GM19193 (cell line): Measurements from ENCODE around the gene RPS15A.

Experiments used
- POLR2A ChIP-seq: IDR thresholded peaks from 4 replicates; pipeline ENCODE4 v1.6.1; 2011; ENCODE audit not compliant: insufficient read depth, insufficient read length; ENCODE audit errors: extremely low read depth

The RPS15A gene

DNA sequence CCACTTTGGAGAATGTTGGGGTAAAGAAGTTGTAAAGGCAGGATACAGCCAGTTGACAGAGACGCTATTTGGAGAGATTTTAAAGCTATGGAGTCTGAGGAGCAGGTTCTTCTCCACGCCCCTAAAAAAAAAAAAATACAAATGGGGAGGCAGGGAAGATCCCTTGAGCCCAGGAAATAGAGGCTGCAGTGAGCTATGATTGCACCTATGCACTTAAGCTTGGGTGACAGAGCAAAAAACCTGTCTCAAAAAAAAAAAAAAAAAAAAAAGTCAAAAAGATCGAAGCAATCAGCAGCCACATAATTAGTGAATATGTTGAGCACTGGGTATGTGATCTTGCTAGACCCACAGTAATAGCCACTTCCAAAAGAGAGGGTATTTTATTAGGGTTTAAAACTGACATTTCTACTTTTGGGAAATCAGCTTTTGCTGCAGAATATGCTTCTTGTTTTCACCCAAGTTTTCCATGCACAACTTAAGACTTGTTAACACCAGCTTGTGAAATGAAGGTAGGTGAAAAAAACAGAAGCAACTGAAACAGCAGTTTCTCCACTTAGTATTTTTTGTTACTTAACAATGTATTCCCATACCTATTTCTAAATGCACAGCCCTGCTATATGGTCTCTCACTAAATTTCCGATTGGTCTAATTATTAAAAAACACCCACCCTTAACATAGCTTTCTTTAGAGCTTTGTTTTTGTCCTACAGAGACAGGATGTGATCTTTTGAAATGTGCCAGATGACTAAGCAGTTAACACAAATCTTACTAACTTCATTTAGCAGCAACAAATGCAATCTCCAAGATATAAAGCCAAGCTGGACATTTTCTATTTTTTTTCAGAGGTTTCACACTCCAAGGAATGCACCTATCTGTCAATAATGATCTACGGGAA lies 13.7 kb upstream of the RPS15A start:
- TF ChIP-seq POLR2A, result no peak

GRCh38 chr16:18802767-18803343 lies 12.7 kb upstream of the RPS15A start:
- TF ChIP-seq POLR2A, result no peak

- peak; percentile 99 for TF ChIP-seq POLR2A
Observed at GRCh38 chr16:18801145-18801972, 11.2 kb upstream of the RPS15A start, which contains the start of gene ARL6IP1. Gene ARL6IP1 (minus strand): TSS chr16:18801549. CDS start chr16:18801466, 83 bp downstream.

DNA sequence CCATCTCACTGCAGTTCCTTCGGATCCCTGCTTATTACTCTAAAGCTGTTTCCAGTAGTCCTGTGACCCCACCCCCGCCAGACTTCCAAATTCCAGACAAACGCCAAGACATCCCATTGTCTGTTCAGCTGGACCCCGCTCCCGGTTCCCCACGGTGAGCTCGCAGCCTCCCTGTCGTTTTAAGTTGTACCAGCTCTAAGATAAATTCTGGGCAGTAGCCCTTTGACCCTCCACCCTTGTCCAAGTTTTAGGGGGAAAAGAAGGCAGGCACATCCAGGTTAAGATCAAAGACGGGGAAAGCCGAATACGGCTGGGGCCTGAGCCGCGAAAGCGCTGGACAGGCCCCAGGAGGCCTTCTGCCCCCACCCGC lies 10.6 kb upstream of the RPS15A start:
- no peak for TF ChIP-seq POLR2A

DNA sequence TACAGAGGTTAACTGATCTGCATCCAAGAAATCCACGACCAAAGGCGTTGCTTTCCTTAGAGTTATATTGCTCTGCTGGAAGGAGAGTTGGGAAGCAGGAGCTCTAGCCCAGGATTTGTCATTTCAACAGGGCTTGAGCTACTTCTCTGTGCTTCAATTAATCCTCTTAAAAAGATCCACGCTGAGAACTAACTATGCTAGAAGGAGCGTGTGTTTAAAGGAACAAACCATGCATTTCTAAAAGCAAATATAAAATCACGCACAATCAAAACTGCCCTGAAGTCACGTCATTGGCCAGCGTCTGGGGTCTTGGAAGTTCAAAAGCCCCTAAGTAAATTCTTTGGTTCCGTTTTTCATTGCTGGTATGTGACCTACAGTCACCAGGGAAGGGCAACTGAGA lies 10.2 kb upstream of the RPS15A start:
- no peak for TF ChIP-seq POLR2A

- no peak for TF ChIP-seq POLR2A
Observed at GRCh38 chr16:18799500-18799899, 9.4 kb upstream of the RPS15A start.

- TF ChIP-seq POLR2A, result no peak
Observed at GRCh38 chr16:18797746-18798145, 7.6 kb upstream of the RPS15A start.

- no peak for TF ChIP-seq POLR2A
Observed at GRCh38 chr16:18796377-18796776, 6.2 kb upstream of the RPS15A start.

GRCh38 chr16:18792836-18793433 lies 2.8 kb upstream of the RPS15A start:
- TF ChIP-seq POLR2A, result no peak

GRCh38 chr16:18789515-18789849 lies 652 bp downstream of the RPS15A start:
- TF ChIP-seq POLR2A, result no peak

DNA sequence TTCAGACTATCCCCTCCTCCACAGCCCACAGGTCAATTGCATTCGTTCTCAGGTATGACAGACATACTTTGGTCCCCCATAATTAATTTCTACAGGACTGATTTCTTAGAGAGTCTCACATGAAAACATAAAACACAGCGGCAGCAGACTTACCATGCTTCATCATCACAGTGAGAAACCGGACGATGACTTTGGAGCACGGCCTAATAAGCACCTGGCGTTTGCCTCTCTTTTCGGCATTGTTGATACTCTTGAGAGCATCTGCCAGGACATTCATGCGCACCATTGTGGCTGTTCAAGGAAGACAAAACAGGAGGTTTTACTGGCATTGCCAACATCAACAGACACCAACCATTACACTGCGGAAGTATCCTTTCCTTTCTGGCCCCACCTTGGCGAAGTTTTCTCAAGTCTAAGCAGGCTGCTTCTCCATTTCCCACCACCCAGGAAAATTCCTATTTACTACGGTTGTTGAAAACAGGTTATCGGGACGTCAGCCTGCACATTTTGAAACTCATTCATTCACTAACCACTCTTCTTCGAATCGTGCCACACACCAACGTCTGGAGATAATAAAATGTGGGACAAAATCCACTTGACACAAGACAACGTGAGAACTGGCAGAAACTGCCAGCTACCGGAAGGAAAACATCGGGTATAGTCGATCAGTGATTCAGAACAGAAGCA lies 1.2 kb downstream of the RPS15A start:
- TF ChIP-seq POLR2A, result no peak

GRCh38 chr16:18784917-18785623 lies 5.1 kb downstream of the RPS15A start:
- TF ChIP-seq POLR2A, result no peak

DNA sequence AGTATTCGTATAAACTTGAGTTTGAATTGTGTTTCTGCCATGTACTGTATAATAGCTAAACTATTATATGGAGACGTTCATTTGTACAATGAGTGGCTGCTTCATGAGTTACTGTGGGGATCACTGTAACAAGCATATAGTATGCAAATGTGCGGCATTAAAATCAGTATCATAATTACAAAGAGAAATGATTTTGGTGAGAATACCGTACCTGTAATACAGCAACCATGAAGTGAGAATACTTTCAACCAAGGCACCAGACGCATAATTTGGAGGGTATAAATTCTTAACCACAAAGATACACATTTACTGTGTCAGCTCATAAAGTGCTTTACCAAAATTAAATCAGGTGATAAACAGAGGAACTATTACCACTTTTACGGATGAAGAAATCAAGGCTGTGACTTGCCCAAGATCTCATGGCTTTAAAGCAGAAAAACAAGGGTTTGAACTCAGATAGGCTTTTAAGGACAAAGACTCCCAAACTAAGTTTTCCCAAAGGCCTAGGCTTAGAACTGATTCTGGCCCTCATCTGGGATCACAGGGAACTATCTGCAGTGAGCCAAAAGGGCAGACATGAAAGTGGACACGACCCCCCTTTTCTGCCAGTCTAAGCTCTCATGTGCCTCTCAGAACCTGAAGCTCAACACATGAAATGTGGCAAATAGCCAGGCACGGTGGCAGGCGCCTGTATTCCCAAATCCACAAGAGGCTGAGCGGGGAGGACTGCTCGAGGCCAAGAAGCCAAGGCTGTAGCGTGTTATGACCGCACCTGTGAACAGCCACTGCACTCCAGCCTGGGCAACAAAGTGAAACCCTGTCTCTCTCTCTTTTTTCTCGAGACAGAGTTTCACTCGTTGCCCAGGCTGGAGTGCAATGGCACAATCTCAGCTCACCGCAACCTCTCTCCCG lies 6.4 kb downstream of the RPS15A start:
- no peak for TF ChIP-seq POLR2A

DNA sequence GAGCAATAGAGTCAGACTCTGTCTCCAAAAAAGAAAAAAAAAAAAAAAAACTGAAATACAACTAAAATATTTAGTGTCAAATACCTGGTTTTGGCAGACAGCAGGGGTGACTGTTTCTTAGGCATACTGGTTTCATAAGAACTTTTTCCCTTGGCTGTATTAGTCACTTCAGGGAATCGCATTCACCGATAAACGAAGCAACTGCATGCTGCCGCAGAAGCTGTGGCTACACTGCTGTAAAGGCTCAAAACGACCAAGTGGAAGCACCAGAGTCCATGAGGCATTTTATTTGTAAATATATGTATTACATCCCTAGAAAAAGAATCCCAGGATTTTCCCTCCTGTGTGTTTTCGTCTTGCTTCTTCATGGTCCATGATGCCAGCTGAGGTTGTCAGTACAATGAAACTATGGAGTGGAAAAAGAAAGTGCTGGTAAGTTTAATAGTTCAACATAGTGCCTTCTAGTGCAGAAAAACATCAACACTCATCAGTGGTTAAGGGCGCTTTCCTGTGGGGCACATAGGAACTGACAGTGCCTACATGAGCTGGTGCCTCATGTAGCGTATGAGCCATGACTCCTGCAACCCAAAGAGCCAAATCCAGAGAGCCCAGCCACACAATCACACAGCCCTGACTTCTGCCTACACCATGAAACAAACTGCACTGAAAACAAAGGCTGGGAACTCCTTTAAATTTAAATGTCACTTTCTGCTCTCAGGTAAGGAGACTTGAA lies 7.3 kb downstream of the RPS15A start:
- no peak for TF ChIP-seq POLR2A
